GM12801 (cell line): ENCODE measurements around the gene TDRD15.

ENCODE experiments used
- TF ChIP-seq, protein P1 (sequence below): IDR thresholded peaks from one replicate; pipeline ENCODE4 v1.5.1; 2011; ENCODE audit warnings: control low read depth; ENCODE audit not compliant: insufficient read length; ENCODE audit errors: extremely low read depth

TDRD15 gene

DNA sequence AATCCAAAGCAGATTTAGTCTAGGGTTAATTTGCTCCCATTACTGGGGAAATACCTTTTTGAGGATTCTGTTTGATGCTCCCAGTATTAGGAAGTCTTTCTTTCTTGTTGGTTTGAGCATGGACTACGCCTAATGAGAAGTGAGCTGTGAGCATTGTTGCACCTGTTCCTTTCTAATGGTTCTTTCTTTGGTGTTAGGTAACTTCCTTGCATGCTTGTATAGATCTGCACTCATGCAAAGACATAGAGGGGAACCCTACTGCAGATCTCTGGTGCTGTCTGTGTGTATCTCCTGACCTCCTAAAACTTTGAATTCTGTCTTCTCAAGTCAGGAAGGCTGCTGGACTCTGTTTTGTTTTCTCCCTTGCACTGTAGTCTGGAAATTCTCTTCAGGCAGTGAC, 12.8 kb upstream of the TDRD15 start:
- TF ChIP-seq, protein P1, sequence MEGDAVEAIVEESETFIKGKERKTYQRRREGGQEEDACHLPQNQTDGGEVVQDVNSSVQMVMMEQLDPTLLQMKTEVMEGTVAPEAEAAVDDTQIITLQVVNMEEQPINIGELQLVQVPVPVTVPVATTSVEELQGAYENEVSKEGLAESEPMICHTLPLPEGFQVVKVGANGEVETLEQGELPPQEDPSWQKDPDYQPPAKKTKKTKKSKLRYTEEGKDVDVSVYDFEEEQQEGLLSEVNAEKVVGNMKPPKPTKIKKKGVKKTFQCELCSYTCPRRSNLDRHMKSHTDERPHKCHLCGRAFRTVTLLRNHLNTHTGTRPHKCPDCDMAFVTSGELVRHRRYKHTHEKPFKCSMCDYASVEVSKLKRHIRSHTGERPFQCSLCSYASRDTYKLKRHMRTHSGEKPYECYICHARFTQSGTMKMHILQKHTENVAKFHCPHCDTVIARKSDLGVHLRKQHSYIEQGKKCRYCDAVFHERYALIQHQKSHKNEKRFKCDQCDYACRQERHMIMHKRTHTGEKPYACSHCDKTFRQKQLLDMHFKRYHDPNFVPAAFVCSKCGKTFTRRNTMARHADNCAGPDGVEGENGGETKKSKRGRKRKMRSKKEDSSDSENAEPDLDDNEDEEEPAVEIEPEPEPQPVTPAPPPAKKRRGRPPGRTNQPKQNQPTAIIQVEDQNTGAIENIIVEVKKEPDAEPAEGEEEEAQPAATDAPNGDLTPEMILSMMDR: no peak

DNA sequence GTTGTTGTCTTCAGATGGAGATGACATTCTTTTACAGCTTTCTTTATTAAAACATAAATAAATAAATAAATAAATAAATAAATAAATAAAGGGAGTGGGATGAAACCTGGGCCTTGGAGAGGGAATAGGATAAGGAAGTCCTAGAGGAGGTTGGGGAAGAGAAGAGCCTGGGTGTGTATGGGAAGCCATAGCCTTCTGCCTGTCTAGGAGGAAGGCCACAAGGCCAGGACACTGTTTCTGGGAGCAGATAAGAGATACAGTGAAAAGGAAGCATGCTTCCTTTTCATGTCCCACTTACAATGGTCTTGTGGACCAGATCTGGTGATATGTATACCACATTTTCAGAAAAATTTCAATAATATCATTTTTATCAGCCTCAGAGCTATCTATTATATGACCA, 6.1 kb upstream of the TDRD15 start:
- TF ChIP-seq, protein P1: no peak

DNA sequence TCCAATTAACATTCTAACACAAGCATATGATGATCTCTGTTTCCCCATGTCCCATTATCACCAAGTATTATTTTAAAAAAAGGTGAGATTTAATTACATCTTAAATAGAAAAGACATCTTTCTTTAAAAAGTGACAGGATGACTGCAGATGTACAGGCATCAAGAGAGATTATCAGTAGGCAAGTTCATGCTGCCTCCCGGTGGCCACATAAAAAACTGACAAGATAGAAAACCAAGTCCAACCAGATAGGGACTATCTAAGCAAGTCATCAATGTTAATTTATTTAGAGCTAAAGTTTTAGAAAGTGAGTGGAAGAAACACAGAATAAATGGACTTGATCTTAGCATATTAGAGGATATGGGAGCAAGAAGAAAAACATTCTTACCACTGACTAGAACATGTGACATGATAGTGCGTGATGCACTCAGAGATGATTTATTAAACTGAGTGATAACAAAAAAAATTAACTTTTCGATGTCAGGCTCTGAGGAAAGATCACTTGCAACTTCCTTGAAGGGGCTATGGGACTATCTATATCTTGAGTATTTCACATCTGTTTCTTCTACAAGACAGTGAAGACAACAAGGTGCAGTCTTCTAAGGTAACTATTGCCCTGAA, 5.4 kb upstream of the TDRD15 start:
- TF ChIP-seq, protein P1: no peak

DNA sequence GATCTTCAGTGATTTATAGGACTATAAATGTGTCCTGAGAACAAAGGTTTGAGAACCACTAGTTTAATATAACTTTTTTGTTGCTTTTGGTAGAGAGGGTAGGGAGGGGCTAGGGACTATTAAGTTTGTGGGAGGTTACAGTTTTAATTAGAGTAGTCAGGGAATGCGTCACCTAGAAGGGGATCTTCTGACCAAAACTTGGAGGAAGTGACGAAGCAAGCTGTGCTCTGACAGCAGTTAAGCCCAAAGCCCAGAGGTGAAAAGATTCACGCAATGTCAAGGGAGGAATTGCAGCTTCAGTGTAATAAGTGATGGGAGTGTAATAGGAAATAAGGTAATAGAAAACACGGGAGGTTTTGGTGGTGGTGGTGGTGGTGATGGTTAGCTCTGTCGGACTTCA, 8.1 kb downstream of the TDRD15 start:
- TF ChIP-seq, protein P1: no peak

DNA sequence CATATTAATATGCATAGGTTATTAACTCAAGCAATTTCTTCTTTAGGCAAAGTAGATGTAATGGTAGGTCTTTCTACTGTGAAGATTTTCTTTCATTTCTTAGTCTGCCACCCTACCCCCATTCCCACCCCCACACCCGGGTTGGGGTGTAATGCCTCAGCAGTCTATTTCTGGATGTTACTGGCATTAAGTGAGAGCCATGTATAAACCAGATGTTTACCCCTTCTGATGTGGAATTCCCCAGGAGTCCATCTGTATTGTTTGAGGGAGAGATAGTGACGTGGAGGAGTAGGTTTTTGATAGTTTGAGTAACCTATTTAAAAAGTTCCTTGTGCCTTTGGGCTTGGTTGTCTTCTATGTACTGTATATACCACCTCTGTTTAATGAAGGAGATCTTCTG, 11.8 kb downstream of the TDRD15 start:
- TF ChIP-seq, protein P1: no peak

DNA sequence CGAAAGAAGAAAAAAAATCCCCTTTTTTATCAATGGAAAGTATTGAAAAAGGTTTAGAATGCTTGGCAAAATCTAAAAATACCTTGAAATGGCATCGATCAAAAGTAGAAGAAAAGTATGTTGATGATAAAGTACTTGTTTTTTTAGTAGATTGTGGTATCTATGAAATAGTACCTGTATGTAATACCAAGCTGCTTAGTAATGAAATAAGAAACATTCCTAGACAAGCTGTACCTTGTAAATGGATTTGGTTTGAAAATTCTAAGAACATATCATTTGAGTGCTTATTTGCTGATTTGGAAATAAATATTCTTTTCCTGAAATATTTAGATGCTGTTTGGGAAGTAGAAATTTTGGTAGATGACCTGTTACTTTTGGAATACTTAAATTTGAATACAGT, 18.4 kb downstream of the TDRD15 start:
- TF ChIP-seq, protein P1: no peak

DNA sequence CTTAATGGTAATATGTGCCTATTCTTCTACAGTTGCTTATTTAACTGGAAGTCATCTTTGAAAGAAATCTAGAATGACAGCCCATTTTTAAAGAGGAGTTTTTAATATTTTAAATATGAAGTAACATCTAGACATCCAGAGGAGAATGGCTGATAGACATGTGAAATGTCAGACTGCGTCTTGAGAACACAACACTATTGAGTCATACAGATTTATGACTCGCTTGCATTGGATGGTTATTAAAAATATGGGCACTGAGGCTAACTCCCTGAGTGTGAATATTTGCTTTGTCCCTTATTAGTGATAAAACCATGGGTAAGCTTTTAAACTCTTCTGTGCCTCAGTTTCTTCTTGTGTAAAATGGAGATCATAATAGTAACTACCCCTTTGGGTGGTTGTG, 22.9 kb downstream of the TDRD15 start:
- TF ChIP-seq, protein P1: no peak
